HG03521 (cell line): ENCODE data around the gene IMMP2L.

Source experiments
- ATAC-seq: cut with Tn5 transposase; IDR thresholded peaks from one replicate; pipeline ENCODE4 v1.9.1; 2021; ENCODE audit warnings: mild to moderate bottlenecking, moderate library complexity; ENCODE audit not compliant: unreplicated experiment

IMMP2L gene

DNA sequence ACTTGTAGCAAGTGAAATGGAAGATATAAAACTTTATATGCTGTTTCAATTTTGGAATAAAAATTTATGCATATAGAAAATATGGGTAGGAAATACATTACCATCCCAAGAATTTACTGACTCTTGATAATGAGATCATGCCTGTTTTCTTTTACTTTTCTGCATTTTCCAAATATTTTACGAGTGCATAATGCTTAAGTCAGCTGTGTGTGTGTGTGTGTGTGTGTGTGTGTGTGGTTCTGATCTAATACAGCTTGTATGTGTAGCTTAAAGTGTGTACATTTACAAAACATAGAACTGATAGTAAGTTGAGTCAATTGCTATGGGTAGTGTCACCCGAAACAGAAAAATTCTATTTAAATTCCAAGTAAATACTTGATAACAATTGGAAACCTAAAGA is 787.2 kb downstream of the IMMP2L start:
- no peak for ATAC-seq

DNA sequence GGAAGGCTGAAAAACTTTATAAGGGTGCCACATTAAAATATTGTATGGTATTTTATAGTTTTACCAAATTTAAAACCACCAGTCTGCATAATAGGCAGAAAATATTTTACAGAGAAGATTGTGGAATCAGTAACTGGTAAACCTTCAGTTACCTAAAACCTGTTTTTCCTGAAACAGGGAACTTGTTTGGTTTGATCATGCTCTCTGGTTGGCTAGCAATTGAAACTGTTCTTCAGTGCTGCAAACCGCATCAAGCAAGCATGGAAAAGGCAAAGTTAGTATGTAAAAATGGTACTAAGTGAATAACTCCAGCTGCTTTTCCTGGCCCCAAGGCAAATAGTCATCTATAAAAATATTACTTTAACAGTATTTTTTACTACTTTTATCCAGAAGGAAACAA is 788.2 kb downstream of the IMMP2L start:
- no peak for ATAC-seq

DNA sequence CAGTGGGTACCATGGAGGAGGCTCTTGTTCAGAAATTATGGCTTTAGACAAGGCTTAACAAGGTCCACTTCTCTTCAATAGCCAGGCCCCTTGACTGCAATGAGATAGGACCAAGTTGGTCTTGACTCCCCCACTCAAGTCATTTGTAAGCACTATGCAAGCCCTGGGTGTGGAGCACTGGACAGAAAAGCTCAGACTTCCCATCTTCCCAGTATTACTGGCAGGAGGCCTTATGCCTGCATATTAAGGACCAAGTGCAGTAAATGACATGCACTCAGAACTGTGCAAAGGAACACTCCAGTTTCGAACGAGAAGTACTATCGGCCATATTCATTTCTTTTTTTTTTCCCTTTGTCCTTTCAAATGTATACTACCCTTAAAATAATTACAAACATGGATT is 789.7 kb downstream of the IMMP2L start:
- ATAC-seq, result no peak

DNA sequence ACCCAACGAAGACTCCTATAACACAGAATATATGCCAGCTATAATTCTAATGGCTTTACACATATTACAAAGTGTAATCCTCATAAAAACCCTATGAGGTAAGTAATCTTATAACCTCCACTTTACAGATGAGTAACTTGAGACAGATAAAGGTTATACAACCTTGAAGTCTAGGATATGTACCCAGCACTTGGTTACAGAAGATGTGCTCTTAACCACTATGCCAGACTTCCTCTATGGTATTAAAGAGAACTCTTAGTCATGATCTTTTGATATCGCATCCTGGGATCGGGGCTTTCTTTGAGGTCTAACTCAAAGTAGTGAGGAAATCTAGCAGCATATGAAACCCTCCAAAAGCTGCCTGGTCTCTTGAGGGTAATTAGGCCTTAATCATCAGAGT is 790.6 kb downstream of the IMMP2L start:
- ATAC-seq, result no peak

DNA sequence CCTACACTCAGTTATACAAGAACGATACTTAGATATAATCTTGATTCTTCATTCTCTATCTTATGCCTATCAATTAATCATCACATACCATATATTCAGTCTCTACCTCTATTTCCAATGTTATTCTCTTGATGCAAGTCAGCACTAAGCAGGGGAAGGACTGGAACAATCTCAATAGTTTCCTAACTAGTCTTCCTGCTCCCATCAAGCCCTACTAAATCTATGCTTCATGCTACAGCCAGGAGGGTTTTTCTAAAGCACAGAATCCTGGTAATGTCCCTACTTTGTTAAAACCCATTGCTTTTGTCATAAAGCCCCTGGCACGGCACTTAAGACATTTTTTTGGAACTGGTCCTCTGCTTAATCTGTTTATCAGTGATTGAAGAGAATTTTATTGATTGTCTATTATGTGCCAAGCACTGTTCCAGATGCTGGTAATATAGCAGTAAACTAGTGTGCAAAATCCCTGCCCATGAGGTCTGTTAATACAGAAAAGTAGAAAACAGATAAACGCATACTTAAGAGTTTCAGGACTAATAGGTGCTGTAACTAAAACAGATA is 794.7 kb downstream of the IMMP2L start:
- ATAC-seq, result no peak

DNA sequence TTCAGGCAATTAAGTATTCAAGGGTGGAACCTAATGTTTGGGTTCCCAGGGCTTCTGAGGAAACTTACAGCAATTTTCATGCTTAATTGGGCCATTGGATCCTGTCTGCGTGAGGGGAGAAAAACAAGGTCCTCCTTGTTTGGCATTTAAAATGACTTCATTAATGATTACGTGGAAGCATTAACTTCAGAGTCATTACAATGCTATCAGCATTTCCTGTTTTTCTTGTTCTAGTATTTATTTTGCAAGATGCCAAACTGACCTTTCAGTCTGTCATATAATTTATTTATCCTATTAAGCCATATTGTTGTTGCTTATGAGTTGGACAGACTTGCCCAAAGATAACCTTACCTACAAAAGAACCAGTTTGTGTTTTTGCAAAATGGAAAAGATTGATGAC is 795.4 kb downstream of the IMMP2L start:
- ATAC-seq, result no peak

DNA sequence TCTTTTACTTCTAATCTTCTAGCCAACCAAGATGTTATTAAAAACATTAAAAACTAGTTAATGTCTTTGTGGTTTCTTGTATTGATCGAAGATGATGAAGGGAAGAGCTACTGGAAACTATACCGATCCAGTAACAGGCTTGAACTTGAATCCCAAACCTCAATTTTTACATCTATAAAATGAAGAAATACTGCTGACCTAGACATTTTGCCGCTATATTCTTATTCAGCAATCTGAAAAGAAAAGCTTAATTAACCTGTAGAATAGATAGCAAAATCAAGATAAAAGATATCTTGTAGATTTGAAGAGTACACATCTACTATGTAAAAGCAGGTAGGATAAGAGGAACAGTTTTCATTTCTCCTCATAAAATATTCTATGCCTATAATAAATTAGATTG is 797.4 kb downstream of the IMMP2L start:
- no peak for ATAC-seq

DNA sequence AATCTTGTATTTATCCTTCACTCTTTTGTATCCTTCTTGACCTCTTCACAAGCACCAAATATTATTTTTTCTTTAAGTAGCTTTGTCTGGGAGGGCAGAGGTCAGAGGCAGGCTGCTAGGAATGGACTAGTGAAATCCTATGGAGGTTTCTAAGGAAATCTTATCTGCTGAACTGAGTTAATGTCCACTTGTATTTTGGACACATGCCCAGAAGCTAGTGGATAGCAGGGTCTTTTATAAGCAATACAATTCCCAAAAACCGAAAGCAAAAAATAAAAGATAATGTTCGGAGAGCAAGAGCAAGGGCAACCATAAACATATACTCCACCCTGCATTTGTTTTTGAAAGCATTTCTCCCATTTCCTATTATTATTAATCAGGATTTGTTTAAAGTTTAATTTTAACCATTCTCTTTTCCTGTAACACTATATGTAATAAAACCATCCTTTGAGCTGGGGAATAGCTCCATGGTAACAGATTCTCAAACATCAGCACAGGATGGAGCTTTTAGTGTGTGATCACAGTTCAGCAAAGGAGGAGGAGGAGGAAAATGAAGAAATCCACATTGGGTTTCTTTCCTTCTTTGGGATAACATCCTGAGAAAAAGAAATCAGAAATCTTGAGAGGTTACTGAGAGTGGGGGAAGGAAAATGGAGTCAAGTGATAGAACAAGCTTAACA is 799.6 kb downstream of the IMMP2L start:
- ATAC-seq, result no peak

DNA sequence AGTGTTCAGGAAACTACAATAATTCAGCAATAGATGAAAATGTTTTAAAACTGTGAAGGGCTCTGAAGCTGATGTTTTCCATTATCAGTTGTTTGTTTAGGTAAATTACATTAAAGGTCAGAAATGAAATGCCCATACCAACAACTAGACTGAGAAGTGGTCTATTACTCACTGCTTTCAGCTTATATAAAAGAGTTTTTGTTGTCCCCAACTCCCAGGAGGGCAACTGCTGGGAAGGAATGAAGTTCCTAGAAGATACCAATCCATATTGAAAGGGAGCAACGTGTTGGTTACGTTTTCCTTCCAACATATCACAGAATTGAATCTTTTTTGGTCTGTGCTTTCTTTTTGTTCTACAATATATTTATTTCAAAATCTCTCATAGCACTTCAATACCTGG is 802.0 kb downstream of the IMMP2L start:
- ATAC-seq, result no peak

DNA sequence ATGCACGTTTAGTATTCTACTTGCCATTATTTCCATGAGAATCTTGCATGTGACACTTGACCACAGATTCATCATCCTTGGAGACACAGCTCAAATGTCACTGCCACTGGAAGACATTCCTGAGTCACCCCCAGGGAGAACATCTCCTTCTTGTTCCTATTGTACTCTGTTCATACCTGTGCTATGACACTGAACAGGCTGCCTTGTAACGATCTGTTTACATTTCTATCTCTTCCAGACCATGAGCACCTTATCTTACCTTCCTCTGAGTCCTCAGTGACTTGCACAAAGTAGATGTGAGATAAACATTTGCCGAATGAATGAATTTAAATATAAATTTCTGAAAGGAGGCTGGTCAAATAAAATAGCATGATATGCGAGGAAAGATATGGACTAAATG is 803.2 kb downstream of the IMMP2L start:
- ATAC-seq, result no peak

DNA sequence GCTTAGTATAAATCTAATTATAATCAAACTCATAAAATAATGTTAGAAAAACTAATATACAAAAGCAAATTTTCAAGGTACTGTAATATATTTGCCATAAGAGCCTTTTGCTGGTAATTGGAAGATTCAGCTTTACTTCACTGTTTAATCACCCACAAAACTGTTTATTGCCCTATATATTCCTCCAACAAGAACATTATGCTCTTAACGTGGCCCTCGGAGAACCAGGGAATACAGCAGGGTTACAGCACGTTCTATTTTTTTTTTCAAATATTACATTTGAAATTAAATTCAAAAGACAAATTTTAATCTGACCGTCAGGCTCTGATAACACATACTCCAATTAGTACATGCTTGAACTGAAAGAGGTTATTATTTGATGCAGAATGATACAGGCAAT is 807.6 kb downstream of the IMMP2L start:
- no peak for ATAC-seq

DNA sequence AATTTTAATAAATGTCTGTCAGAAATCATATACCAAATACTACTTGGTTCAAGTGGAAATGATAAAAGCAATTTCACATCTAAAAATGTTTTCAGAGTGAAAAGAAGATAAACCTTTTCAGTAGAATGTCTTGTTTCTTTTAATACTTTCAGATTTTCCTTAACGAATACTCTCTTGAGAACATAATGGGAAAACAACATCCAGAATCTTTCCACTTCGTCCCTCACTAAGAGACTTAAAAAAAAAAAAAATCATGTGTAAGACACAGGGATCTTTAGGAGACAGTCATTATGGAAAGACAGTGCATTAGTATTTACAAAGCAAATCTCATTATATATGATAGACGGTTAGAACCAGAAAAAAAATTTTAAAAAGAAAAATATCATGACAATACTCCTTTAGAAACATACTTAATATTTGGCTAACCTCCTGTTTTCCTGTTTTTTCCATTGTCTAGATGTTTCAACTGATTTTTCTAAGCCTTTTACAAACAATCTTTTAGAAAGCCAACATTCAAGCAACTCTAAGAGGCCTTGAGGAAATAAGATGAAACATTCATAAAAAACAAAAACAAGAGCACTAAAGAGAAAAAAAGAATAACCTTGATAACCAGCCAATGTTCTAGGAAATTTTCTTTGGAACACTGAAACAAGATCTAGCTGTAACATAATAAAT is 811.2 kb downstream of the IMMP2L start:
- no peak for ATAC-seq

DNA sequence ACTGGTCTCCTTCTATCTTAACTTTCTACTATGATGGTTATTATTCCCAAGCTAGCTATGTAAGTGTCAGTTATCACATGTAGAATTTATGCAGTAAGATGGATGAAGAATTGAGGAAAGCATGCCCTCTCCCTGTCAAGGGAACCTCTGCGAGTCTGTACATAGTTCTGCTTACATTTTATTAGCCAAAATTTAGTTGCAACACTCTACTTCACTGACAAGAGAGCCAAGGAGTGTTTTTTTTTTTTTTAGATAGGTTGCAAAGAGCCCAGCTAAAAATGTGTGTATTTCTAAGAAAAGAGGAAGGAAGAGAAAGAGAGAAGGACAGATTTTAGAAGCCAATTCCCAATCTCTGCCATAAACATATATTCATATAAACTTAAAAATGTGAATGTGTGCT is 829.1 kb downstream of the IMMP2L start:
- no peak for ATAC-seq

DNA sequence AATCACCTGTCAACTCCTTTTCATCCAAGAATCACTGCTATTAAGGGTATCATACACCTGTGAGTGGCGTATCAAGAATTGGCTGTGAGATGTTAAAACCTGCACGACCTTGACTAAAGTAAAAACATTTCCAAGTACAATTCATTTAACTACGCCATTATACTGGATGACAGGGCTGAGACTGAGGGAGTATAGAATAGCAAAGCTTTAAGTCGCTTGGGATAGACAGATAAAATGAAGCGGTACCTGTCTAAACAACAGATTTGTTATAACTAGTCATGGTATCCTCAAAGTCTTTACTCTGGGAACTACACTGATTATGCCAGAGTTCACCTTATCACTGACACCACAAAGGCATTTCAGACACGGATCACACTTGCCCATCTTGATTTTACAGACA is 837.5 kb downstream of the IMMP2L start:
- ATAC-seq, result no peak

DNA sequence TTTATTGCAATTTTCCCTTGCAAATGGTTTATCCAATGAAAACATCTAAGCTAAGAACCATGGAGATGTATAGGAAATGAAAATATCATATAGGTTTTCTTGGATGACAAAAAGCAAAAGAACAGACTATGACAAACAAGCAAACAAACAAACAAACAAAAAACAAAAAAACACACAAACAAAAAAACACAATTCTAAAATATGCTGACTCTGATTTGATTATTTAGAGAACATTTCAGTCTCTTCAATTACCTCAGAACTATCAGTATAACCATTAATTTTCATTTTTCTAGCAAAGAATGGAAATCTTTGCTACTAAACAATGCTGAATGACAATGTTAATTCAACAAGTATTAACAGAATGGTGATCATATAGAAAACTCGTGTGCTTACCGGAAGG is 840.9 kb downstream of the IMMP2L start:
- ATAC-seq, result no peak

DNA sequence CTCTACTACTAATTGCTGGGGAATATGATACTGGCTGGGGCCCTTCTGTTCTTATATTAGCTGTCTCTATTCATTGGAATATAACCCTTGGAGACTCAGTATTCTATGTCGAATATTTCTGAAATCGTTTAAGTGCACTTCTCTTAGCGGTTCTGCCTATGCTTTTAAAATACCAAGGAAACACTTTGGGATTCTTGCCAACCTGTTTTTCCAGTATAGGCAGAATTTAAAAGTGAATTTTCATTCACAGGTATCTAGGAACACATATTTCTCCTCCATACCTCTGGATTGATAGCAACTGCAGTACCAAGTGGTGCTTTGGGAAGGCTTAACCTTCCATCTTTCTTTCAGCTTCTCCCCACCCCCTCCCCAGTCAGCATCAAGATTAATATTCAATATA is 841.7 kb downstream of the IMMP2L start:
- ATAC-seq, result no peak

DNA sequence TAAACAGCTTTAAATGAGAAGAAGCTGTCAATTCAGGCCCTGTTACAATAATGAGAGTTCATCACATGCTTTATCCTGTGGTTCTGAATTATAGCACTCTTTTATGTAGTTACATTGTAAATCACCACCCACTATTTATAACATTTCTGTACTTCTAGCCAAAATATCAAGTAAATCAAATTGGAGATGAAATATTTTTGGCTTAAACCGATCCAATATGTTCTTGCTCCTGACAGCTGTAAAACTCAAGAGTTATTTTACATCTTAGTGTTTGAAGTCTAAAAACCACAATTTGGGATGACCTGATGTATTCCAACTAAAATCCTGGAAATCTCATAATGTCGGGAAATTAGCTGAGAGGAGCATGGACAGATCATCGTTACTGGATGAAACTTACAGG is 842.6 kb downstream of the IMMP2L start:
- ATAC-seq, result no peak

DNA sequence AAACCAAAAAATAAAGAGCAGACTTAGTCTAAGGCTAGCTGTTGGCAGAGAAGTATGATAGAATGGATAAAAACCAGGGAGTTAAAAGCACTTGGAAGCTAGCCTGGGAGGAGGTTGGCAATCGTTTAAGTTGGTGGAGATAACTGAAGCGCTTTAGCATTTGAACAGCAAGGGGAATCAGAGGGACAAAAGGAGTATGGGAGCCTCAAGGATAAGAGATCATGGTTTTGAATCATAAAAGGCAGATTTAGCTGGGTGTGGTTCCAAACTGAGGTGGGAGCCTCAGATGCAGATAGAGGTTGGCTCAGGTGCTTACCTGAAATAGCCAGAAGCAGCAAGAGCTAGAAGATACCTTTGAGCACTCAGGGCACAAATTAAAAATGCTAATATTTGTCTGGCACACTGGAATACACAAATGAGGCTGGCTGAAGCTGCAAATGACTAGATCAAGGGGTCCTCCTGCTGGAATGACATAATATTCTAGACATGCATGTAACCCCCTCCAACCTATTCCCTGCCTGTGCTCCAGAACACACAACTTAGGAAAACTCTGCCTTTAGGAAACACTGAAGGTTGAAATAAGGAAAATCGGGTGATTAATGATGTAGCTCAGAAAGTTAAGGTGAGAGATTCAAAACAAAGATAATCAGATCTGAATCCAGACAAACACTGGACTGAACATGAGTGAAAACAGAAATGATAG is 843.6 kb downstream of the IMMP2L start:
- ATAC-seq, result no peak

DNA sequence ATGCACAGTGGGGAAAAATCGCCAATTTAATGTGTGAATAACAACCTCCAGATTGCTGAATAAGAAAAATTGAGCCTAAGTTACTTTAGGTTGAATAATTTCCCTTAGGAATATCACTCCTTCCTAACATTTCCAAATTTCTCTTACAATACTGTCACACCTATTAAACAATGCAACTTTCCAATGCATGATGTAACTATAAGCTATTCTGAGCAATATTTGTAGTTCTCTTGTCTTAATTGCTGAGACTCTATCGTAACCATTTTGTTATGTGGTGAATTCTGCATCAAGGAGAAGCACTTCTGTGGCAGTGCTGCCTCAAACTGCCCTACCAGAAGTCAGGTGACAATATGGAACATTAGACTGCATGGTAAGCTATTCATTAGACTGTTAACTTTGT is 858.1 kb downstream of the IMMP2L start:
- no peak for ATAC-seq

DNA sequence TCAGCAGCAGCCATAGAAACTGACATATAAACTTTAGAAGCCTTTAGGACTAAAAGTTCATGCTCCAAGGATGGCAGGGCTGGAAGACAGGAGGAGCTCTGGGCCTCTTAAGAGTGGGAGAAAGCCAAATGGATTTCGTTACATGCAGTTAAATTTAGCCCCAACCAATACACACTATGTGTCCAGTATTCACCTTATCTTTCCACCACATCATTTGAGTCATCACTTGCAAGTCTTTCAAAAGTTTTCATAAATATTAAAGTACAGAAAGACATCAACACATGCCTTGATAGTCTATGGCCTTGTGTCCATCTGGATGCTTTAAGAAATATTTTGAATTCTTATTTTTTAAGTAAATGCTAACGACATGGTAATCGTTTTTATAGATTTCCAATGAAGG is 863.7 kb downstream of the IMMP2L start:
- ATAC-seq, result no peak

DNA sequence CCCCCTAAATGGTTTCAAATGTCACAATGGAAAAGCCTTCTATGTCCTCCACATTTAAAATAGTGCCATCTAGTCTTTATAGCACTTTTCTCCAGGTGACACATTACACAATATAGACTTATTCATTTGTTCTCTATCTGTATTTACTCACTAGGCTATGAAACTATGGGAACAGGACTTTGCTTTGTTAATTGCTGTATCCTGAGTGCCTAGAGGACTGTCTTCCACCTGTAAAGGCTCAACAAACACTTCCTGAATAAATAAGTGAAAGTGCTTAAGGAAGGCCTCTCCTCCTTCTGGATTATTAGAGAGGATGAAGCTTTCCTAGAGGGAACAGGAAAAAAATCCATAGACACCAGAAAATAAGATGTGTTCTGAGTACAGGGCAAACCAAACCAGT is 868.9 kb downstream of the IMMP2L start:
- no peak for ATAC-seq

DNA sequence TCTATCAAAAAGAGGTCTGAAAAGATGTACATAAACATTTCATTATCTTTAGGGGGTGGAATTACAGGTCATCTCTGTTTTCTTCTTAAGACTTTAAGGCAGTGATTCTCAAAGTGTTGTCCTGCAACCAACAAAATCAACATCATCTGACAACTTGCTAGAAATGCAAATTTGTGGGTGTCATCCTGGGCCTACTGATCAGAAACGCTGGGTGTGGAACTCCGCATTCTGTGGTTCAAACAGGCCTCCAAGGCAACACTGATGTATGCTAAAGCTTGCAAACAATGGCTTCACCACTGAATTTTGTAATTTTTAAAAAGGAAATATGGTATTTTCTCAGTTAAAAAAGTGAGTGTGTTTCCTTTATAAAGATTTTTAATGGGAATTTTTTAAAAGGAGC is 873.4 kb downstream of the IMMP2L start:
- no peak for ATAC-seq
